Naive thymus-derived CD8-positive, alpha-beta T cell (primary cell): Measurements from ENCODE around the gene ABCA7. TPM values are rescaled to one million over a fixed set of nuclear protein-coding genes. Genes with fewer than 3 reads are reported as not detected.
A peak's percentile ranks its signal among the peaks of the same experiment; 100 is the strongest.

Experiments
- ATAC-seq, 2 donors: fragments of 150-1000 bp; cut with Tn5 transposase in 1 of 2; sonication (Bioruptor Pico), chemical (Tn5 transposase) in 1 of 2; 1 replicate in 1 of 2; 2 replicates in 1 of 2; pipeline ENCODE4 v1.10.0; 2021; ENCODE audit warnings: mild to moderate bottlenecking in 2 of 2, moderate library complexity in 2 of 2
- POLR2A ChIA-PET: fragments of 350-600 bp; sonication (Branson Sonifier 250); formaldehyde crosslinking; loops from one replicate; lab custom pipeline; 2021; ENCODE audit warnings: antibody characterized with exemption; lab: Charles Lee
- DNase-seq, 10 donors: peaks; one replicate each; pipeline versions ENCODE4 v3.0.0 to v3.0.0-alpha.2; 2020 to 2022
- H3K27ac Mint-ChIP-seq, 10 donors: one replicate each; pipeline ENCODE4 v1.8.0; 2020 to 2022; ENCODE audit warnings: mild to moderate bottlenecking in 10 of 10, mixed read lengths in 10 of 10, moderate library complexity in 4 of 10, inconsistent platforms in 1 of 10
- H3K27me3 Mint-ChIP-seq, 5 donors: one replicate each; pipeline ENCODE4 v1.8.0; 2021 to 2022; ENCODE audit warnings: mixed read lengths in 5 of 5
- H3K36me3 Mint-ChIP-seq, 3 donors: one replicate each; pipeline ENCODE4 v1.8.0; 2020 to 2022; ENCODE audit warnings: mixed read lengths in 3 of 3, mild to moderate bottlenecking in 2 of 3, inconsistent platforms in 1 of 3
- H3K4me1 Mint-ChIP-seq, 4 donors: one replicate each; pipeline ENCODE4 v1.8.0; 2021 to 2022; ENCODE audit warnings: mixed read lengths in 4 of 4
- H3K4me3 Mint-ChIP-seq, 10 donors: one replicate each; pipeline ENCODE4 v1.8.0; 2020 to 2022; ENCODE audit warnings: mild to moderate bottlenecking in 10 of 10, mixed read lengths in 10 of 10, moderate library complexity in 6 of 10, inconsistent platforms in 1 of 10
- H3K9me3 Mint-ChIP-seq, 9 donors: one replicate each; pipeline ENCODE4 v1.8.0; 2020 to 2022; ENCODE audit warnings: mixed read lengths in 9 of 9, mild to moderate bottlenecking in 3 of 9, inconsistent platforms in 1 of 9, moderate library complexity in 1 of 9
- polyA plus RNA-seq, 3 donors: library from polyadenylated mRNA; unstranded; fragments of 300-500 nt; fragmentation: Illumina TruSeq; gene quantifications; one replicate each; pipeline ENCODE4 v1.2.3, GENCODE V29; 2021
- total RNA-seq, 8 experiments: library from RNA in 2 of 8; stranded (reverse) in 2 of 8; gene quantifications; one replicate each; pipeline ENCODE4 v1.2.3 and lab custom pipeline; 2021 to 2026

The ABCA7 gene
- total RNA-seq (100 to 1,000 TPM; 221 to 232 TPM), polyA plus RNA-seq (10 to 100 TPM in 1 of 3 donors, 1 to 10 TPM in 2; 4.2 to 14.4 (median 8.7) TPM), total RNA-seq (lab: John Stamatoyannopoulos, UW) (9.3 to 249 (median 202) reads per million in 6 experiments)

DNA sequence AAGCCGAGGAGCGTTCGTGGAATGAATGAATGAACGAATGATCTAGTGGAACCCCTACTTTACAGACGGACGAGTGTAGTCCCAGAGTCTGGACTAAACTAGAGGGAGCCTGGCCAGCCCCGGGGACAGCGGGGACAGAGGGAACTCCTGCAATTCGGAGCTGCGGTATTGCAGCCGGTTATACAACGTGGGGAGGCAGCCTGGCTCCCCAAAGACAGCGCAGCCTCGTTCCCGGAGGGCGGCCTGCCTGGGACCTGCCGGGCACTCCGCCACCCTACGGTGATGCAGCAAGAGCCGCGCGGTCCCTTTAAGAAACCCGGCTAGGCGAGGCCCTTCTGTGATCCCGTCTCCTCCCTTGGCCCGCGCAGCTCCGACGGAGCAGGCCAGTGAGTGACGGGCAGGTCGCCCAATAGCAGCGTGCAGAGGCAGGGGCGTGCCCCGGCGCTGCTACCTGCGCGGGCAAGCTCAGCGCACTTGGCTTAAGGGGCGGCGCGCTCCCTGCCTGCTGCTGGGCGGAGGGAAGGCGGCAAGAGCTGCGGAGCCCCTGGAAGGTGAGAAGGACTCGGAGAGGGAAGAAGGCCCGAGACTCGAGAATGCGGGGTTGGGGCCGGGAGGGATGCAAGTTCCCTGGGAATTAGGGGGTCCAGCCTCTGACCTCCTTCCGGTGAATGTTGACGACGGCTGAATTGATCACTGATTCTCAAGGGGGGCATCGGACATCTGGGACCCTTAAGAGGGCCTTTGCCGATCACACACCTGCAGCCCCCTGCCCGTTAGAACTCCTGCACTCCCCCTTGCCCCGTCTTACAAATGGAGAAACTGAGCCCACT, at the start of gene ABCA7:
Gene ABCA7, plus strand, starts transcription at position 462 of the 830 bp plus-strand sequence. CDS start 1,255 bp downstream, outside the sequence.
- H3K27me3 Mint-ChIP-seq = no peaks in the 10 kb centered on the region
- peaks cover 0 to 50% (median 11%) of the 10 kb centered on the region in 3 donors for H3K36me3 Mint-ChIP-seq
- POLR2A ChIA-PET = interaction anchor here (0.5 to 12.3 kb wide), 18 partner anchors 9 to 1199 kb away, joined by 3 to 768 read pairs (median 4); partner anchors contain the start of genes ARHGAP45, CIRBP, CNN2 and GPX4
- DNase-seq = peak; percentile 98 to 100 (median 99)
- H3K9me3 Mint-ChIP-seq = no peaks in the 10 kb centered on the region
- H3K4me1 Mint-ChIP-seq = peaks cover 28 to 63% (median 55%) of the 10 kb centered on the region in 4 donors
- peak within 1 kb of the TSS; percentile 93 to 100 (median 99) for H3K4me3 Mint-ChIP-seq
- peak within 1 kb of the TSS; percentile 92 to 98 (median 94) for H3K27ac Mint-ChIP-seq
- ATAC-seq = peak; percentile 86 to 93

- no peak for ATAC-seq
- Mint-ChIP-seq H3K9me3 (no peaks in the 10 kb centered on the region), H3K36me3 (peaks cover 0 to 19% (median 0%) of the 10 kb centered on the region in 3 donors), H3K27ac (peak overlapping the region in 2 of 10 donors; percentile 40 to 57), H3K4me1 (peaks cover 3 to 12% (median 6%) of the 10 kb centered on the region in 4 donors), H3K4me3 (no peak overlapping the region), H3K27me3 (no peaks in the 10 kb centered on the region)
- POLR2A ChIA-PET = interaction anchor here (0.6 kb wide), 1 partner anchor 28 kb away, joined by 6 read pairs; no protein-coding TSS in a partner anchor
- DNase-seq = no peak
These were observed 49.8 kb upstream of the ABCA7 start for GRCh38 chr19:990119-990571.

GRCh38 chr19:990746-991145, 49.2 kb upstream of the ABCA7 start:
- DNase-seq (no peak), ATAC-seq (no peak)
- H3K4me1 Mint-ChIP-seq = peaks cover 1 to 8% (median 4%) of the 10 kb centered on the region in 4 donors
- no peak overlapping the region for H3K4me3 Mint-ChIP-seq
- H3K27ac Mint-ChIP-seq = peak overlapping the region in 1 of 10 donors; percentile 57
- H3K27me3 Mint-ChIP-seq = no peaks in the 10 kb centered on the region
- H3K9me3 Mint-ChIP-seq = no peaks in the 10 kb centered on the region
- POLR2A ChIA-PET = interaction anchor here (0.7 kb wide), 1 partner anchor 63 kb away, joined by 3 read pairs; no protein-coding TSS in a partner anchor
- H3K36me3 Mint-ChIP-seq = peaks cover 0 to 19% (median 0%) of the 10 kb centered on the region in 3 donors

DNA sequence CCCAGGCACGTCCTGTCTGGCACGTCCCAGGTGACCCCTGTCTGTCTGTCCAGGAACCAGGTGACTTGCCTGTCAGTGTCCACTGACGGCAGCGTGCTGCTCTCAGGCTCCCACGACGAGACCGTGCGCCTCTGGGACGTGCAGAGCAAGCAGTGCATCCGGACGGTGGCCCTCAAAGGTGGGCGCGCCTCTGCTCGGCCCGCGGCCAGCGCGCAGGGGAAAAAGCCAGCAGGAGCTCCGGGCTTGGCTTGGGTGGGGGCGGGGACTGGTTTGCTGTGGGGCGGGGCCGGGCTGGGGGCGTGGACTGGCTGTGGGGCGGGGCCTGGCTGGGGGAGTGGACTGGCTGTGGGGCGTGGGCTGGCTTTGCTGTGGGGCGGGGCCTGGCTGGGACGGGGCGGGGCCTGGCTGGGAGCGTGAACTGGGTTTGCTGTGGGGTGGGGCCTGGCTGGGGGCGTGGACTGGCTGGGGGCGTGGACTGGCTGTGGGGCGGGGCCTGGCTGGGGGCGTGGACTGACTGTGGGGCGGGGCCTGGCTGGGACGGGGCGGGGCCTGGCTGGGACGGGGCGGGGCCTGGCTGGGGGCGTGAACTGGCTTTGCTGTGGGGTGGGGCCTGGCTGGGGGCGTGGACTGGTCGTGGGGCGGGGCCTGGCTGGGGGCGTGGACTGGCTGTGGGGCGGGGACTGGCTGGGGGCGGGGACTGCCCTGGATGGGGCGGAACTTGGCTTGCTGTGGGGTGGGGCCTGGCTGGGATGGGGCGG, 48.6 kb upstream of the ABCA7 start:
- Mint-ChIP-seq H3K27me3 (peaks cover 0 to under 1% (median 0%) of the 10 kb centered on the region in 5 donors), H3K4me1 (peaks cover 2 to 9% (median 7%) of the 10 kb centered on the region in 4 donors), H3K9me3 (no peaks in the 10 kb centered on the region), H3K4me3 (no peak overlapping the region), H3K27ac (peak overlapping the region in 2 of 10 donors; percentile 57 to 69), H3K36me3 (peaks cover 0 to 19% (median 0%) of the 10 kb centered on the region in 3 donors)
- peak in 8 of 10 donors; percentile 35 to 73 (median 50) for DNase-seq
- ATAC-seq = peak; percentile 33 to 58
- POLR2A ChIA-PET = interaction anchor here (0.7 kb wide), 1 partner anchor 64 kb away, joined by 3 read pairs; no protein-coding TSS in a partner anchor

DNA sequence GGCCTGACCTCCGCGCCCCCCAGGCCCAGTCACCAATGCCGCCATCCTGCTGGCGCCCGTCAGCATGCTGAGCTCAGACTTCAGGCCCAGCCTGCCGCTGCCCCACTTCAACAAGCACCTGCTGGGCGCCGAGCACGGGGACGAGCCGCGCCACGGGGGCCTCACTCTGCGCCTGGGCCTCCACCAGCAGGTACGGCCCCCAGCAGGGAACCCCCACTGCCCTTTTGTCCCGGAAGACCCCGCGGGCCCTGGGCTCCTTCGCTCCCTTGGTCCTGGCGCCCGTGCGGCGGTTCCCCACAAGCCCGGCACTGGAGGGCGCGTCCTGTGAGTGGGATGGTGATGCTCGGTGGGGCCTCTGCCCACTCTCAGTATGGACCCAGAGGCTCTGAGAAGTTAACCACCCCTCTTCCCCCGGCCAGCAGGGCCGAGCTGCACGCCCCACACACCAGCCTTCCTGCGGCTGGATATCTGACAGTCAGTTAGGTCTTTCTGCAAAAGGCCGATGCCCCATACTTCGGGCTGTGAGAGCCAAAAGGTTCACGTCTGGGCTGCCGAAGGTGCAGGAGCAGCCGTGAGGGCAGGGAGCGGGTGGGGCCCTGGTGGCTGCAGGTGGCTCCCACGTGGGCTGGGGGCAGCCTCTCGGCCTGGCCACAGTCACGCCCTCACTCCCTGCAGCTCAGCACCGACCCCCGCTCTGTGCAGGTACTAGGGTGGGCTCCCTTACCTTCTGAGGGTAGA, 47.8 kb upstream of the ABCA7 start:
- H3K36me3 Mint-ChIP-seq = peaks cover 0 to 13% (median 0%) of the 10 kb centered on the region in 3 donors
- peak overlapping the region in 2 of 10 donors; percentile 34 to 48 for H3K27ac Mint-ChIP-seq
- H3K27me3 Mint-ChIP-seq = peaks cover 0 to 4% (median 0%) of the 10 kb centered on the region in 5 donors
- ATAC-seq (no peak), DNase-seq (no peak)
- POLR2A ChIA-PET = no interaction called here
- peaks cover 5 to 14% (median 9%) of the 10 kb centered on the region in 4 donors for H3K4me1 Mint-ChIP-seq
- no peak overlapping the region for H3K4me3 Mint-ChIP-seq
- no peaks in the 10 kb centered on the region for H3K9me3 Mint-ChIP-seq

- POLR2A ChIA-PET = interaction anchor here (0.6 to 1.1 kb wide), 2 partner anchors 8 to 194 kb away, joined by 3 read pairs; no protein-coding TSS in a partner anchor
- no peak overlapping the region for H3K4me3 Mint-ChIP-seq
- no peaks in the 10 kb centered on the region for H3K9me3 Mint-ChIP-seq
- H3K27ac Mint-ChIP-seq = peak overlapping the region in 3 of 10 donors; percentile 50 to 80 (median 58)
- peaks cover 0 to 12% (median 0%) of the 10 kb centered on the region in 3 donors for H3K36me3 Mint-ChIP-seq
- DNase-seq (no peak), ATAC-seq (no peak)
- peaks cover 5 to 15% (median 10%) of the 10 kb centered on the region in 4 donors for H3K4me1 Mint-ChIP-seq
- peaks cover 0 to 5% (median 0%) of the 10 kb centered on the region in 5 donors for H3K27me3 Mint-ChIP-seq
These were observed 47.2 kb upstream of the ABCA7 start for GRCh38 chr19:992670-993055.

DNA sequence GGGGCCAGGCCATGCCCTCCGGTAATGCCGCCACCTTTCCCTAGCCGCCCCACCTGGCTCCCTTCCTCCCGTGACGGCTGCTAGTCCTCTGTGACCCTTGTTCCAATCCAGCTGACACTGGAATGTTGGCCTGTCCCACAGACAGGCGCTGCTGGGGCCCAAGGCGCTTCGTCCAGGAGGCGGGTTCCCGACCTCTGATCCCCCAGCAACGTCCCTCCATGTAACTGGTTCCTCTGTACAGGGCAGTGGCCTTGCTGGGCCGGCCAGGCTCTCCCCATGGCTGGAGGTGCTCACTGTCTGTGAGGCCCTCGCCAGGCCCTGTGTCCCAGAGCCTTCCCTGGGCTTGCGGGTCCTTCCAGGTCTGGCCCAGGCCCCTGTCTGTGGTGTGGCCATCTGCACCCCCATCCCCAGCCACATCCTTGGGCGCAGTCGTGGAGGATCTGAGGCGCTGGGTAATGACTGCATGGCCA, 46.5 kb upstream of the ABCA7 start:
- Mint-ChIP-seq H3K4me1 (peaks cover 4 to 20% (median 13%) of the 10 kb centered on the region in 4 donors), H3K4me3 (no peak overlapping the region), H3K9me3 (no peaks in the 10 kb centered on the region), H3K36me3 (peaks cover 0 to 8% (median 0%) of the 10 kb centered on the region in 3 donors), H3K27me3 (peaks cover 0 to 12% (median 0%) of the 10 kb centered on the region in 5 donors), H3K27ac (peak overlapping the region in 4 of 10 donors; percentile 17 to 82 (median 52))
- DNase-seq = no peak
- no peak for ATAC-seq
- POLR2A ChIA-PET = interaction anchor here (0.6 to 1.1 kb wide), 2 partner anchors 9 to 194 kb away, joined by 3 read pairs; no protein-coding TSS in a partner anchor

- no peak for ATAC-seq
- H3K4me1 Mint-ChIP-seq = peaks cover 4 to 17% (median 13%) of the 10 kb centered on the region in 4 donors
- no peak for DNase-seq
- H3K9me3 Mint-ChIP-seq = peaks cover 0 to 3% (median 0%) of the 10 kb centered on the region in 9 donors
- H3K4me3 Mint-ChIP-seq = no peak overlapping the region
- H3K27ac Mint-ChIP-seq = peak overlapping the region in 2 of 10 donors; percentile 39 to 82
- H3K27me3 Mint-ChIP-seq = peaks cover 0 to 15% (median 3%) of the 10 kb centered on the region in 5 donors
- POLR2A ChIA-PET = interaction anchor here (1.1 to 5.4 kb wide), 3 partner anchors 8 to 27 kb away, joined by 3 to 42 read pairs (median 7); partner anchors contain the start of genes RNU6-2, TMEM259 and WDR18
- H3K36me3 Mint-ChIP-seq = peaks cover 0 to 8% (median 0%) of the 10 kb centered on the region in 3 donors
These were observed 46.0 kb upstream of the ABCA7 start for GRCh38 chr19:993831-994393.

DNA sequence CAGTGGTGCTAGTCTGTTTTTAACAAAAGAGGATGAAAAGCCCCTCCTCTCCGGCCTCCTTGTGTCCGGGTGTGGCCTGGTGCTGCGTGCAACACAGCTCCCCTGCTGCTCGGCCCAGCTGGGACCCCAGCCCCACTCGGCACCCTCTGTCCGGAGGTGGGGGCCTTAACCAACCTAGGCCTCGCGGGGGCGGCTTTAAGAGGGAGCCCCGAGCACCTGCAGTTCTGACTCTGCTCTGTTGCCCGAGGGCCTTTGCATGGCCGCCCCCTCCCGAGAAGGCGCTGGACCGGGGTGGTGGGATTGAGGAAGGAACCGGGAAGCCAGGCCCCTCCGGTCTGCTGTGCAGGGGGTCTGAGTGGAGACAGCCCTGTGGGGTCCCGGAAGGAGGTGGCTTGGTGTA, 45.4 kb upstream of the ABCA7 start:
- no peak for ATAC-seq
- H3K36me3 Mint-ChIP-seq = peaks cover 0 to 10% (median 0%) of the 10 kb centered on the region in 3 donors
- H3K4me1 Mint-ChIP-seq = peaks cover 4 to 20% (median 16%) of the 10 kb centered on the region in 4 donors
- H3K4me3 Mint-ChIP-seq = no peak overlapping the region
- POLR2A ChIA-PET = interaction anchor here (0.9 to 5.4 kb wide), 5 partner anchors 9 to 95 kb away, joined by 3 to 42 read pairs (median 27); partner anchors contain the start of genes ARHGAP45, RNU6-2, TMEM259 and WDR18
- H3K27ac Mint-ChIP-seq = peak overlapping the region in 1 of 10 donors; percentile 34
- peaks cover 5 to 21% (median 9%) of the 10 kb centered on the region in 5 donors for H3K27me3 Mint-ChIP-seq
- H3K9me3 Mint-ChIP-seq = peaks cover 0 to 3% (median 0%) of the 10 kb centered on the region in 9 donors
- DNase-seq = no peak

- ATAC-seq (no peak), DNase-seq (no peak)
- H3K27ac Mint-ChIP-seq = peak overlapping the region in 2 of 10 donors; percentile 51 to 75
- POLR2A ChIA-PET = interaction anchor here (0.5 to 5.4 kb wide), 7 partner anchors 9 to 94 kb away, joined by 3 to 42 read pairs (median 7); partner anchors contain the start of genes ARHGAP45, RNU6-2, TMEM259 and WDR18
- H3K4me3 Mint-ChIP-seq = peak overlapping the region in 1 of 10 donors; percentile 10
- peaks cover 0 to 10% (median 0%) of the 10 kb centered on the region in 3 donors for H3K36me3 Mint-ChIP-seq
- H3K4me1 Mint-ChIP-seq = peaks cover 4 to 20% (median 16%) of the 10 kb centered on the region in 4 donors
- peaks cover 5 to 25% (median 11%) of the 10 kb centered on the region in 5 donors for H3K27me3 Mint-ChIP-seq
- H3K9me3 Mint-ChIP-seq = peaks cover 0 to 3% (median 0%) of the 10 kb centered on the region in 9 donors
These were observed 44.7 kb upstream of the ABCA7 start for GRCh38 chr19:995051-995827.
